Ramos (cell line): Measurements from ENCODE around the gene VASN.

Experiments used
- in situ Hi-C: fragments of 300-500 bp; cut with MboI; formaldehyde crosslinking; loops from one replicate; pipeline ENCODE4 v1.14.3; 2022; ENCODE audit warnings: low sequenced_read_pairs; ENCODE audit not compliant: unreplicated experiment

VASN gene

DNA sequence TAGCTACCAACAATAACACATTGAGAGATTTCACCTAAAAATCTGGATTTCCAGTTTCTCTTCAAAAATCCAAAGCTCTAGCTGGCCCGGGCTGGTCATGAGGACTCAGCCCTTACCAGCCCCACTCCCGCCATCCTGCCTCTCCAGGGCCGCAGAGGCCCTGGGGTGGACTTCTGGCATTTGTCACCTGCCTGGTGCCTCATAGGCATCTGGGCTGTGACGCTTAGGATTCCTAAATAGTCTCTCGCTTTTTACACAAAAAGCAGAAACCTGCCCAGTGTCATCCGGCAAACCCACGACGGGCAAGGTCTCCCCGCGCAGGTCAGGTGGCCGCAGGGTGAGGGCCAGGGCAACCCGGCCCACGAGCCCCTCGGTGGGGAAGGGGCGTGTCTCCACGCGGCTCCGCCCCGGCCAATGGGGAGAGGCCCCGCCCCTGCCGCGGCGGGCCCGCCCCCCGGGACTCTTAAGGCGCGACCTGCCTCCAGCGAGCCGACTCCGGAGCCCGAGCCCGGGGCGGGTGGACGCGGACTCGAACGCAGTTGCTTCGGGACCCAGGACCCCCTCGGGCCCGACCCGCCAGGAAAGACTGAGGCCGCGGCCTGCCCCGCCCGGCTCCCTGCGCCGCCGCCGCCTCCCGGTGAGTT, at the start of gene VASN:
Gene VASN (plus strand): TSS at position 492 of the 644 bp plus-strand sequence. CDS start 9,030 bp downstream, outside the sequence.
- in situ Hi-C loops, result no loop called here

DNA sequence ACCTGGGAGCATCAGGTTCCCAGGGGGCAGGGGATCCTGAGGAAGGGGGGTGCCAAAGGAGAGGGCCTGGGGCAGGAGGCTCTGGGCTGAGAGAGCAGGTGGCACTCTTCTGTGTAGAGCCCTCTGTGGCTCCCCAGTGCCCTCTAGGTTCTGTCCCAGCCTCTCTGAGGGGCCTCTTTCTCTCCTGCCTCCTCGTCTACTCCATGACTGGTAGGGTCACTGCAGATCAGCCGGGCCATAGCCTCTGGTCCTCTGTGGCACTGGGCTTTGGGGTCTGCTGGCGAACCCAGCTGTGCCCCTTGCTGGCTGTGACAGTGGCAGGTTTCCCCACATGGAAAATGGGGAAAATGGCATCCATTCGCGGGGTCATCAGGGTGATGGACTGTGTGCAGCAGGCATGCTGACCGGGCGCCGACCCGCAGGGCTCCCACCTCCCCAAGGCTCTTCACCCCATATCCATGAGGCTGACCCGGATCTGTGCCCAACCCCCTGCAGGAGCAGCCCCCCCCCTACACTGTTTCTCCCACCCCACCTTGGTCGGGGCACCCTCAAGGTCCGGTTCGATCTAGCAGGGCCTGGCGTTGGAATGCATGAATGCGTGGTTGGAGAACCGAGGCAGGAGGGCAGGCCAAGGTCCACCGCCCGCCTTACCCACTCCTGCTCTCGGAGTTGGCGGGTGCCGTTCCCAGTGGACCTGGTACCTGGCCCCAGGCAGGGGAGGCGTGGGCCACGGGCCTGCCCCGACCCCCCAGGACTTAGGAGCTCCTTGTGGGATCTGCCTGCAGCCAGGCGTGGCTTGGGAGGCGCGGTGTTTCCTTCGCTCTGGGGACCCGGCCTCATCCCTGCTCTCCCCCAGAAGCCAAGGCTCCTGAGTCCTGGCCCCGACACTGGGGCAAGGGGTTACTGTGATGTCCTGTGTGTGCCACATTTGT, 49.3 kb upstream of the VASN start:
- in situ Hi-C loops, result loop anchor here (10.0 kb wide), 1 partner anchor 128 kb away; no protein-coding TSS in a partner anchor

DNA sequence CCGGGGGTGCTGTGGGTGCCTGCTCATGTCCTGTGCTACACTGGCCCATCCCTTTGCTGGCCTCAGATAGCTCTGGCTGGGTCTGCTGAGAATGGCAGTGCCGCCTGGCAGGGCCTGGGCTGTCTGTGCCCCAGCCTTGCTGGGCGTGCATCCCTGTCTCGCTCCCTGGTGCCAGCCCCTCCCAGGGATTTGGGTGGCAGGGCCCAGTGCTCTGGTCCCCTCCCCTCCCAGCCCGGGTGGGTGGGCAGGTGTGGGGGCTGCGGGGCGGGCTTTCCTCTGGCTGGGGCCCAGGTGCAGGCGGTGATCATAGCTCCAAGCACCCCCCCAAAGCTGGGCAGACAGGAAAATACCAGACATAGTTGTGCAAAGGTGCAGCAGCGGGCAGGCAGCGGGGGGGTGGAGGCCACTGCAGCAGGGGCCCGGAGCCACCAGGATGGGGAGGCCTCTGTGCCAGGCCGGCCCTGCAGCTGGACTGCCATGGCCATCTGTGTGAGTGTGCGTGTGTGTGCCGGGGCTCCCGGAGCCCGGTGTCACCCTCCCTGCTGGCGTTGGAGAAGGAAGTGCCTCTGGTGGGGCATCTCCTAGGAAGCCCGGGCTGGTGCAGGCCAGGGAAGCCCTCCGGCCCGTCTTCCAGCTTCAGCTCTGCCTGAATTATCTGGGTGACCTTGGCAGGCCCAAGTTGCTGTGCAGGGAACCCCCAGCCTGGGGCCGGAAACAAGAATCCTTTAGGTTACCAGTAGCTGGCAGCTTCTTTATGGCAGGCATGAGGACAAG, 48.4 kb upstream of the VASN start:
- in situ Hi-C loops, result loop anchor here (10.0 kb wide), 1 partner anchor 128 kb away; no protein-coding TSS in a partner anchor

DNA sequence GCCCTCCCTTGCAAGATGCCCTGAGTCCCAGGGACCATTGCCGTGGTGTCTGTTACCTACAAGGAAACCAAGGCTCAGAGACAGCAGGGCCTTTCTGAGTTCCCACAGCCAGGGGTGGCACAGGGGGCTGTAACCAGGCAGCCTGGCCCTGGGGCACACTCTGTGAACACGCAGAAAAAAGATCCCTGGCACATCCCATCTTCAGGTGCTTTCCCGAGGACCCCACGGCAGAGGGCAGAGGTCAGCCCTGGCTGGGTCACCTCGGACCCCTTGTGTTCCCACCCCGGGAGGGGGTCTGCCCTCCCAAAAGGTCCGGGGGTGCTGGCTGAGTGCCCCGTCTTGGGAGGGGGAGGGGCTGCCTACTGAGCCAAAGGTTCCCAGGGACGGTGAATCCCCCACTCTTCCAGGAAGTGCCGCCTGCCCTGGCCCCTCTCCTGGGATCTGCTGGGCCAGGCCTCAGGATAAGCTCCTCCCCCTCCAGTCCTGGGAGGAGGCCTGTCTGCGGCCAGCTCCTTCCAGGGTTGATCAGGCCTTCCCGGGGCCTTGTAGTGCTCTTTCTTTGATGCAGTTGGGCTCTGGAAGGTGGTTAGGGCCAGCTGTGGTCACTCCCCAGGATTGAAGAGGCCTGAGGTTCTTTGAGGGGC, 47.7 kb upstream of the VASN start:
- in situ Hi-C loops, result loop anchor here (10.0 kb wide), 1 partner anchor 129 kb away; no protein-coding TSS in a partner anchor

DNA sequence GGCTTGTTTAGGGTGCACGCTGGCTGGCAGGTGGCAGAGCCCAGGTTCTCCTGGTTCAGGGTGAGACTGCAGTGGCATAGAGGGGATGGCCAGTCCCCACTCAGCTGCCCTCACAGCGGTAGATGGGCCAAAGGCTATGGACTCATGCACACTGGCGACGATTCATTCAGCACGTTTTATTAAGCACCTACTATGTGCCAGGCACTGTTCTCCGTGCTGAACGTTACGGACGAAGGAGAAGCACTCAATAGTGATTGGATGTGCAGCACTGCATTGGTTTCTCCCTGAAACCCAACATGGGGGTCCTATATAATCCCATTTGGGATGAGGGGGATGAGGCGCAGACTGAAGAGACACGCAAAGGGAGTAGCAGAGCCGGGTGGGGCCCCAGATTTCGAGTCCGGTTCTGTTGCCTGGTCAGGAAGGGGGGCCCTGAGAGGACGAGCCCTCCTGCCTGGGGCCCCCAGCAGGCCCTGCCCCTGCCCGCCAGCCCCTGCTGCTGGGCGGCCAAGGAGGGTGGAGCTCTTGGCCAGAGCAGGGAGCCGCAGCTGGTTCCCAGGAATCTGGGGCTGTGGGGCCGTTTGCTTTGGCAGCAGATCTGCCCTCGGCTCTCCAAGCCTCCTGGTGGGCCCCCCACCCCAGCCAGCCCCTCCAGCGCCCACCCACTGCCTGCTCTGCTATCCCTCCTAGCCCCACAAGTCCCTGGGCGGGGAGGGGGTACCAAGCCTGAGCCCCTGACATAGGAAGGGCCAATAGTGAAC, 47.0 kb upstream of the VASN start:
- in situ Hi-C loops, result loop anchor here (10.0 kb wide), 1 partner anchor 130 kb away; no protein-coding TSS in a partner anchor

DNA sequence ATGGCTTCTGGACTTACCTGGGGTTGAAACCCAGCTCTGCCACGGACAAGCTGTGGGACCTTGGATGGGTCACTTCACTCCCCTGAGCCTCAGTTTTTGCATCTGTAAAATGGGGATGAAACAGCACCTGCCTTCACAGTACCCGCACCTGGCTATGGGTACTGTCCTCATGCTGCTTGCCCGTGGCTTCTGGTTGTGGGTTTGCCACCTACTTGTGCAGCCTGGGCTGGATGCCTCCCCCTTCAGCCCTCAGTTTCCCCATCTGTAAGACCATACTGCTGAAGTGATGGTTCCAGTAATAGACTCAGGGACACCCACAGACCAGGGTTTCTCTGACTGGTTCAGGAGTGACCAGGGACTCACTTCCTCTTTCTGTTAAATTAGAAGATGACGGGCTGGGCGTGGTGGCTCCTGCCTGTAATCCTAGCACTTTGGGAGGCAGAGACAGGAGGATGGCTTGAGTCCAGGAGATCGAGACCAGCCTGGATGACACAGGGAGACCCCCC, 46.3 kb upstream of the VASN start:
- in situ Hi-C loops, result loop anchor here (10.0 kb wide), 1 partner anchor 131 kb away; no protein-coding TSS in a partner anchor

DNA sequence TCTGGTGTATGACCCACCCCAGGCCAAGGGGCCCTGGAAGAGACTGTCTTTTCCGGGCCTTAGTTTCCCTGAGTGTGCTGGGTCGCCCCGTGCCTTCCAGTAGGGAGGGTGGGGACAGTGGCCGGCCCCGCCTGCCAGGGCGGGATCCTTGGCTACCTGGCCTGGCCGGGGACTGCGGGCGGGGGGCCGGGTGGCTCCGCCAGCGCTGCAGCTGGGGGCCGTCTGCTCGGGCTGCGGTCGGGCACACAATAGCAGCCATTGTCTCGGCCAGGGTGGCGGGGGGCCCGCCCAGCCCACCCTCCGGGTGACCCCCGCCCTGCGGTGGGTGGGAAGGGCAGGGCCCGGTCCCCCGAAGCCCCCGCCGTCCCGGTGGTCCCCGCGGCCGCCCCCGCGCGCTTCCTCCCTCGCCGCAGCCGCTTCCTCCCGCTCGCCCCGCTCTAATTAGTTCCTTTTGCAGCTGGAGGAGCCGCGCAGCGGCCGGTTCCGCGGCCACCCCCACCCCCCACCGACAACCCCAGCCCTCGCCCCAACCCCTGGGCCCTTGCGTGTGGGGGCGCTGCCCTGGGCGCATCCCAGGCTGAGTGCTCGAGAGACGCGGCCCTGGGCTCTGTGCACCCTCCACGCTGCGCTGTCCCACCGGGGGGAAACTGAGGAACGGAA, 44.1 kb upstream of the VASN start:
- in situ Hi-C loops, result loop anchor here (10.0 kb wide), 1 partner anchor 133 kb away; no protein-coding TSS in a partner anchor

DNA sequence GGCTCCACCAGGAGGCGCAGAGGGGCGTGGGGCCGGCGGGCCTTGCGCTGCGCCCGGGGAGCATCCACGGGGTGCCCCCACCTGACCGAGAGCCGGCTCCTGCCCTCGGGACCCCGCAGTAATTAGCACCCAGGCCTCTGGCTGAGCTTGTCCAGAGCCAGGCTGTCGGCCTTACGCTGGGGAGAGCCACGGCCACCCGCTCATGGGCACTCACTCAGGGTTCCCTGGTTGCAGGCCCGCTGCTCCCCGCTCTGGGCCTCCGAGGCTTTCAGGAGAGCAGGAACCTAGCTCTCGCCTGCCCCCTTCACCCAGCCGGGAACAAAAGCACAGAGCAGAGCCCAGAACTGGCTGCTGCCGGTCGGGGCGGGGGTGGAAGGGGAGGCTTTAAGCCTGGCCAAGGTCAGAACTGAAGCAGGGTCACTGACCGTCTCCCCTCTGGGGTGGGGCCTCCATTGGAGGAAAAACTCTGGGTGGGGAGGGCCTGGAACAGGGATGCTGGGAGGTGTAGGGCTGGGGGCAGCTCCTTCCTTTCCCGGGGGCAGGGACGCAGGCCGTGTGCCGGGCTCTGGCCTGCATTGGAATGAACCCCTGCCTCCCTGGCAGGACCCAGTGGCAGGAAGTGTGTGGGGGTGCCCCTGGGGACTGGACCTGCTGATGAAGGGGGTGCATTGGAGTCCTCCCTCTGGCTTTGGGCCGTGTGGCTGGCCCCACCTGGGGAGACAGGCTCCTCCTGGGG, 43.4 kb upstream of the VASN start:
- in situ Hi-C loops, result loop anchor here (10.0 kb wide), 1 partner anchor 133 kb away; no protein-coding TSS in a partner anchor

DNA sequence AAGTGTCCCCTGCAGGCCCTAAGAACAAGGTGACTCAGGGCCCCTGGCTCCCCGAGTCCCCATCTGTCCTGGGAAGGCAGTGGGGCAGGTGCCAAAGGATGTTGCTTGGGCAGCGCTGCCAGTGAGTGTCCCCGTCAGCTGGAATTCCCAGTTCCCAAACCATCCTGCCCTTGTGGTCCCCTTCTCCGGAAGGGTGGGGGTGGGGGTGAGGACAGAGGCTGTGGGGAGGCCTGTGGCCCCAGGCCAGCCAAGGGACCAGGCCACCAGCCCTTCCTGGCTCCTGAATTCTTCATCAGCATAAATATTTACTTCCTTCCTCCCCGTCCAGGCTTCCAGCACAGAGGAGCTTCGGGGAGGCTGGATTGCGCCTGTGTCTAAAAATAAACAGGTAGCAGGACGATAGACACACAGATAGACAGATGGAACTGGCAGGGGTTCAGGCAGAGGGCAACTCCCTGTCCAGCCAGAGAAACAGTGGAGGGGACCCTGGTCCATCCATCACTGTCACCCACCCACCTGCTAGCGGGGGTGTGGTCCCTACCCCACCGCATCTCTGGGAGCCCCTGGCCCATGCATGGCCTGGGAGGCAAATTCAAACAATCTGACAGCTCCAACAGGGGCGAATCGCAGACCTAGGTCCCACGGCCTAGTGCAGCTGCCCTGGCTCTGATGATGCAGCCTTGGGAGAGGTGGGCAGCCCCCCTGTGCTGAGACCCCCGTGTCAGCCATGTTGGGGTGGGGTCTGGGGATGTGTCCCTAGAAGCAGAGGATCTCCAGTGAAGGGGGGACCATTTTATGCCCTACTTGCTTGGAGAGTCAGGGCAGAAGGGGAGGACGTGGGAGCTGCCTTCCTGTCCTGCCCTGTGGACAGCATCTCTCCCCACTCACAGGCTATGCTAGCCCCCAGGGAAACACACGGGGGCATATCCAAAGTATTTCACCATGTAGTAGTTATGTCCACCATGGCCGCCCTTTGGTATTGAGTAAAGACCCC, 42.6 kb upstream of the VASN start:
- in situ Hi-C loops, result loop anchor here (10.0 kb wide), 1 partner anchor 134 kb away; no protein-coding TSS in a partner anchor

DNA sequence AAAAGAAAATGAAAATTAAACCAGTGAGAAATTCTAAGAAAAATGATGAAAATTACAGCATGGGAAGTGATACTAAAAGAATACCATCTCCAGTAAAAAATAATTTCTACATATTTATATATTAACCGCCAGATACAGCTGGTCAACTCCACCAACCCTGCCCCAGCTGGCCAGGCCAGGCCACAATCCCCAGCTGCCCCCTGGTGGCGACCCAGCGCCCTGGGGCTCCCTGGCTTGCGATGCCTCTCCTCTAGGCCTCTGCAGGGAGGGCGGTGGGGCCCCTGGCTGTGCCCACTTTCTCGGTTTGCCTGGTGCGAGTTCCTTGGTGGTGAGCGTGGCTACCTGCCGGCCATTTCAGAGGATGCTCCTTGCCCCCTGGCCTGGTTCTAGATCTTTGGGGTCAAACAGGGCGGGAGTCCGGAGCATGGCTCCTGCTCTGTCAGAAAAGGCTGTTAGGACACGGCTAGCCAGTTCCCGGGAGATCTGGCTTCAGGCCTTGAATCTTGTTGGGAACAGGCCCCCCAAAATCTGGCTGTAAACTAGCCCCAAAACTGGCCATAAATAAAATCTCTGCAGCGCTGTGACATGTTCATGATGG, 41.3 kb upstream of the VASN start:
- in situ Hi-C loops, result loop anchor here (5.0 kb wide), 1 partner anchor 38 kb away; no protein-coding TSS in a partner anchor

DNA sequence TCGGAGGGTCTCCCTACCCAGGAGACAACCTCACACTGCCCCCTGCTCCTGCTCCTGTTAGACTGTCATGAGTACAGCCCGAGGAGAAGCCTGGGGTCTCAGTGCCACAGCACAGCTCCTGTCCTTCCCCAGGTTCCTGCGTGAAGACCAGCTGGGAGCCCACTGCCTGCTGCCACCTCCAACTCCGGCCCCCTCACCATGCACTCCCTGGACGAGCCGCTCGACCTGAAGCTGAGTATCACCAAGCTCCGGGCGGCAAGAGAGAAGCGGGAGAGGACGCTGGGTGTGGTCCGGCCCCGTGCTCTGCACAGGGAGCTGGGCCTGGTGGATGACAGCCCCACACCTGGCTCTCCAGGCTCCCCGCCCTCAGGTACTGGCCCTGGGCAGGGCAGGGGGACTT, 39.6 kb upstream of the VASN start:
- in situ Hi-C loops, result loop anchor here (5.0 kb wide), 1 partner anchor 40 kb away; no protein-coding TSS in a partner anchor

DNA sequence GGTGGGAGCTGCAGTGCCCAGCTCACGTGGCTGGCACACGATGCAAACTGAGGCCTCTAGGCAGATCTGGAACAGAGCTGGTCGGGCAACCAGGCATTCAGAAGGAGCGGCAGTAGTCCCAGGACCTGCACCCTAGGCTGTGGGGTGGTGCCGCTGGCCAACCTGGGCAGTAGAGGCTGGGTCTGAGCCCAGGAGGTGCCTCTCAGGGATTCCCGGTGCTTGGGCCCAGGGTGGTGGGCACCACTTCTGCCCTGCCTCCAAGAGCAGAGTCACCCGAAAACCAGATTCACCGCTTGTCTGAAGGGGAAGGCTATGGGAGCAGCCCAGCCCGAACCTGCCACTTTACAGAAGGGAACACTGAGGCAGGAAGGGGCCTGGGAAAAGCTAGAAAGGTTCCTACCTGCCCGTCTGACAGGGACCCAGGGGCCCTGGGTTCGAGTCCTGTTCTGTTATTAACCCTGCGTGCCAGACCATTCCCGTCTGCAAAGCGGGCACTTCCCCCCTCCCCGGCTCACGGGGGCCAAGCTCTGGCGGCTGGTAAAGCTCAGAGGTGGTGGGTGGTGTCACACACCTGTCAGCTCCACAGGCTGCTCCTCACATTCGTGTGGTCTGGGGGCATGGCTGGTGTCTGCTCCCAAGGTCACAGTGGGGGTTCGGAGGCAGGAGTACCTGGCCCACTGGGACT, 38.9 kb upstream of the VASN start:
- in situ Hi-C loops, result loop anchor here (5.0 kb wide), 1 partner anchor 40 kb away; no protein-coding TSS in a partner anchor

DNA sequence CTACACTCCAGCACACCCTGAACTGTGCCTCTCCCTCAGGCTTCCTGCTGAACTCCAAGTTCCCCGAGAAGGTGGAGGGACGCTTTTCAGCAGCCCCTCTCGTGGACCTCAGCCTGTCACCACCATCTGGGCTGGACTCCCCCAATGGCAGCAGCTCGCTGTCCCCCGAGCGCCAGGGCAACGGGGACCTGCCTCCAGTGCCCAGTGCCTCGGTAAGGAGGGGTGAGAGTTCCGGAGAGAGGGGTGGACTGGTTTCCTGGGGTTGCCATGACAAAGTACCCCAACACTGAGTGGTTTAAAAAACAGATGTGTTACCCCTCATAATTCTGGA, 38.4 kb upstream of the VASN start:
- in situ Hi-C loops, result loop anchor here (5.0 kb wide), 1 partner anchor 41 kb away; no protein-coding TSS in a partner anchor

DNA sequence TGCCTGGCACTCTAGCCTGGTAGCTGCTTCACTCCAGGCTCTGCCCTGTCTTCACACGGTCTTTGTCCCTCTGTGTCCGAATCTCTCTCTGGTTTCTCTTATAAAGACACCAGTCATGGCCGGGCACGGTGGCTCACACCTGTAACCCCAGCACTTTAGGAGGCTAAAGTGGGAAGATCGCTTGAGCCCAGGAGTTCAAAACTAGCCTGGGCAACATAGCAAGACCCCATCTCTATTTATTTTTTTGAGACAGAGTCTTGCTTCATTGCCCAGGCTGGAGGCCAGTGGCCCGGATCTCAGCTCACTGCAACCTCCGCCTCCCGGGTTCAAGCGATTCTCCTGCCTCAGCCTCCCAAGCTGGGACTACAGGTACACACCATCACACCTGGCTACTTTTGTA, 37.9 kb upstream of the VASN start:
- in situ Hi-C loops, result loop anchor here (5.0 kb wide), 1 partner anchor 41 kb away; no protein-coding TSS in a partner anchor
